Thyroid gland (tissue), 4 donors: ENCODE results near the gene FCHSD2. TPM values are rescaled to one million over a fixed set of nuclear protein-coding genes. Genes with fewer than 3 reads are reported as not detected.

Experiments
- DNase-seq, 2 donors: peaks; one replicate each; pipeline ENCODE4 v3.0.0-alpha.2; 2019
- H3K27ac ChIP-seq, 3 donors: fragments of 200-600 bp; sonication (generic); 1 replicate in 2 of 3; 2 replicates in 1 of 3; pipeline ENCODE4 v1.5.1; 2016 to 2019; ENCODE audit warnings: mild to moderate bottlenecking in 1 of 3, moderate library complexity in 1 of 3
- H3K27me3 ChIP-seq: fragments of 200-600 bp; sonication (generic); one replicate; pipeline ENCODE4 v1.5.1; 2019
- H3K36me3 ChIP-seq, 2 donors: fragments of 200-600 bp; sonication (generic); one replicate each; pipeline ENCODE4 v1.5.1; 2016 to 2019
- H3K4me1 ChIP-seq, 2 donors: fragments of 200-600 bp; sonication (generic); one replicate each; pipeline ENCODE4 v1.5.1; 2017 to 2019
- H3K4me3 ChIP-seq, 3 donors: fragments of 200-600 bp; sonication (generic); replicated peaks in 1 of 3; 1 replicate in 2 of 3; 2 replicates in 1 of 3; pipeline ENCODE4 v1.5.1; 2016; ENCODE audit warnings: mild to moderate bottlenecking in 1 of 3
- H3K9me3 ChIP-seq: fragments of 200-600 bp; sonication (generic); one replicate; pipeline ENCODE4 v1.5.1; 2017
- POLR2A ChIP-seq, 2 donors: fragments of 450-650 bp; IDR thresholded peaks; one replicate each; pipeline ENCODE4 v1.6.1; 2017; ENCODE audit warnings: antibody characterized with exemption in 2 of 2, mild to moderate bottlenecking in 2 of 2, moderate library complexity in 1 of 2
- WGBS, 2 donors: methylation state at CpG; one replicate each; pipeline ENCODE4 v1.1.5; 2017; 5-methylcytosine and 5-hydroxymethylcytosine counted together
- intact Hi-C: fragments of 100-400 bp; cut with DNase I; formaldehyde crosslinking; loops from one replicate; pipeline ENCODE4 v1.15.1; 2023
- total RNA-seq, 4 donors: library from RNA; depleted of rRNA; stranded (reverse); fragments of >200 nt; gene quantifications; one replicate each; pipeline ENCODE4 v1.2.3, GENCODE V29; 2016
- TF ChIP-seq, protein P1 (sequence below), 6 experiments: fragments of 200-600 bp in 3 of 6; fragments of 450-650 bp in 3 of 6; sonication (generic) in 3 of 6; IDR thresholded peaks; one replicate each; pipeline ENCODE4 v1.5.1; 2016 to 2019; ENCODE audit warnings: antibody characterized with exemption in 6 of 6, mild to moderate bottlenecking in 2 of 6, inconsistent platforms in 1 of 6, moderate library complexity in 1 of 6

FCHSD2 gene
- total RNA-seq, 4 donors from 2014 or later = 13.5 to 21.7 (median 16.9) TPM

DNA sequence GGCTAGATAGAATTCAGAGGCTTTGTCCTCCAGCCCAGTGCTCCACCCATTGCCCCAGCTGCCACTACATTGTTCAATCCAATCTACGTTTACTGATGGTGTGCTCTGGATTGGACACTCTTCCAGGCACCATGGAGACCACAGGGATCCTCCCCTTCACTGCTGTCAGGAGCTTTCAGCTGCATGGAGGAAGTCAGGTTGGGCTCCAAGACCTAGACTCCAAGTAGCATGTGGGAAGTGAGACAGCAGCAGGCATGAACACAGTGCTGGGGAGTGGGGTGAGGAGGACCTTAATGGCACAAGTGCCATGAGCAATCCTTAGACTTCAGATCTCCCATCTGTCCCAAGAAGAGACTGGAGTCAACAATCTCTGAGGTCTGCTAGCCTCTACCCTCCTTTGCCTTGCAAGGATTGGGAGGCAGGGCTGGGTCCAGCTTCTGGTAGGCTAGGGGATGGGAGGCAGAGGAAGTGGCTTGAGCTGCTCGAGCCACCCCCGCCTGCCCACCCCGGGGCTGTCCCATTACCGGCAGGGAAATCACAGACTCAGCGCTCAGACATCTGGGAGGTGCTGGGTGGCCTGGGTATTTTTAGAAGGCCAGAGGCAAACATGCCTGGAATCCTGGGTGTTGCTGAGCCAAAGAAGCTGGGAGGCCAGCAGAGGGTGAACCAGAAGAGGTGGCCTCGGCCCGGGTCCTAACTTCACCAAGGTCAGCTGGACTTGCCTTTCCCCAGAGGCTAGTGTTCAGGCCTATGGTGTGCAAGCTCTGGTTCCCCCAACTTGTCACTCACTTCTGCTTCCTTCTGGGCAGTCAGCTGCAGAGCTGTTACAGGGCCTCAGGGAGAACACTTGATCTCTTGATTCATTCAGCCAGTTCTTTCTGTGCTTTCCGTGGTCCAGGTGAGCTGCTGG is 15.2 kb upstream of the FCHSD2 start:
- no peak overlapping the region for H3K4me3 ChIP-seq
- DNase-seq = no peak
- WGBS, 2 donors = 41 to 49% methylated on average over 9 of the region's 9 CpGs
- no peaks in the 10 kb centered on the region for H3K27me3 ChIP-seq
- no peaks in the 10 kb centered on the region for H3K9me3 ChIP-seq
- no peaks in the 10 kb centered on the region for H3K36me3 ChIP-seq
- intact Hi-C loops = no loop called here
- peaks cover 3 to 15% of the 10 kb centered on the region in 2 donors for H3K4me1 ChIP-seq
- no peak overlapping the region for H3K27ac ChIP-seq
- no peak for TF ChIP-seq POLR2A (IDR thresholded peaks at IDR 0.05)
- TF ChIP-seq, protein P1, sequence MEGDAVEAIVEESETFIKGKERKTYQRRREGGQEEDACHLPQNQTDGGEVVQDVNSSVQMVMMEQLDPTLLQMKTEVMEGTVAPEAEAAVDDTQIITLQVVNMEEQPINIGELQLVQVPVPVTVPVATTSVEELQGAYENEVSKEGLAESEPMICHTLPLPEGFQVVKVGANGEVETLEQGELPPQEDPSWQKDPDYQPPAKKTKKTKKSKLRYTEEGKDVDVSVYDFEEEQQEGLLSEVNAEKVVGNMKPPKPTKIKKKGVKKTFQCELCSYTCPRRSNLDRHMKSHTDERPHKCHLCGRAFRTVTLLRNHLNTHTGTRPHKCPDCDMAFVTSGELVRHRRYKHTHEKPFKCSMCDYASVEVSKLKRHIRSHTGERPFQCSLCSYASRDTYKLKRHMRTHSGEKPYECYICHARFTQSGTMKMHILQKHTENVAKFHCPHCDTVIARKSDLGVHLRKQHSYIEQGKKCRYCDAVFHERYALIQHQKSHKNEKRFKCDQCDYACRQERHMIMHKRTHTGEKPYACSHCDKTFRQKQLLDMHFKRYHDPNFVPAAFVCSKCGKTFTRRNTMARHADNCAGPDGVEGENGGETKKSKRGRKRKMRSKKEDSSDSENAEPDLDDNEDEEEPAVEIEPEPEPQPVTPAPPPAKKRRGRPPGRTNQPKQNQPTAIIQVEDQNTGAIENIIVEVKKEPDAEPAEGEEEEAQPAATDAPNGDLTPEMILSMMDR (IDR thresholded peaks at IDR 0.05) = no peak

DNA sequence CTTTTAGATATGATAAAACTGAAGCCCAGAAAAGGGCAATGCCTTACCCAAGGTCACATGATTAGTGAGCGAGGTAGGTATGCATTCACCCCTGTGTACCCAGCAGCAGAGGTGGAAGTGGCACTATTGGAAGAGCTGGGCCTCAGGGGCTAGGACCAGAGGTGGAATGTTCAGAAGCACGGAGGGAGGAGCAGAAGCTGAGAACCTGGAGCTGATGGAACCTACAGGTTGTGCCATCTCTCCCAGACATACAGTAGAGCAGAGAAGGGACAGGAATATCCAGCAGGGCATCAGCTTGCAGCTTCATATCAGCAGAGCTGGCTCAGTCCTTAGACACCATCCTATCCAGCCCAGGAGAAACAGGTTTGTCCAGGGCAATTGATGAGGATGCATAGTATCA is 14.6 kb upstream of the FCHSD2 start:
- H3K27ac ChIP-seq = no peak overlapping the region
- H3K4me1 ChIP-seq = peaks cover 10 to 22% of the 10 kb centered on the region in 2 donors
- H3K36me3 ChIP-seq = no peaks in the 10 kb centered on the region
- WGBS, 2 donors = 92 to 98% methylated on average over 2 of the region's 2 CpGs
- H3K27me3 ChIP-seq = no peaks in the 10 kb centered on the region
- no peak overlapping the region for H3K4me3 ChIP-seq
- no peaks in the 10 kb centered on the region for H3K9me3 ChIP-seq
- intact Hi-C loops = no loop called here
- TF ChIP-seq POLR2A (IDR thresholded peaks at IDR 0.05) = no peak
- TF ChIP-seq, protein P1 (IDR thresholded peaks at IDR 0.05) = no peak
- no peak for DNase-seq

DNA sequence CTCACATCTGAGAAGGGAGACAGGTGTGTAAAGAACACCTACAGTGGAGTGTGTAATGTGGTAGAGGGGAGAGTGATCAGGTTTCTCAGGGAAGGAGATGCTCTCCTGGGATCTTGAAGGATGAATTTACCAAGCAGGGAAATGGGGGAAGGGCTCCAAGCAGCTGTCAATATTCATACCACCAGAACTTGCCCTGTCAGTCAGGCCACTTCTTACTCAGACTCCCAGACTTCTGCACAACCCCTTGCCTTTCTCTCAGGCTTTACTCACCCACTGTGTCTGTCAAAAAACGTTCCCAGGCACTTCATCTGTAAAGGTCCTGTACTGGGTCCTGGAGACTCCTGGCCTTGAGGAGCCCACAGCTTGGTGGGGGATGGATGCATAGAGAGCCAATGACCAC is 14.0 kb upstream of the FCHSD2 start:
- DNase-seq = no peak
- H3K9me3 ChIP-seq = no peaks in the 10 kb centered on the region

DNA sequence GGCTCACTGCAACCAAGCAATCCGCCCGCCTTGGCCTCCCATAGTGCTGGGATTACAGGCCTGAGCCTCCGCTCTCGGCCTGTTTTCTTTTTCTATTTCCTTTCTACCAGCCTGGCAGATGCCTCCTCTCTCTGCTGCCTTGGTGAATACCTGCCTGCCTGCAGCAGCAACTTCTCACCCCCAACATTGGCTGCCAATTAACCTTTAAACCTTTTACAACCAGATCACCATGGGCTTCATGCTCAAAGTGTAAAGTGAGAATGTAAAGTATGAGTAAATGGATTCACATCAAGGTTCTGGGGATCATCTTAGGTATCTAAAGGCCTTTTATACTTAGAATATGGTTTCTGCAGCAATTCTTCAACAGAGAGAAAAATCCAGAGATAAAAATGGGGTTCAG is 13.0 kb upstream of the FCHSD2 start:
- Histone ChIP-seq H3K4me3 (no peak overlapping the region), H3K36me3 (no peaks in the 10 kb centered on the region), H3K9me3 (no peaks in the 10 kb centered on the region), H3K4me1 (peaks cover 10 to 24% of the 10 kb centered on the region in 2 donors), H3K27ac (no peak overlapping the region), H3K27me3 (no peaks in the 10 kb centered on the region)
- DNase-seq = no peak
- WGBS, 2 donors = 98% methylated on average over 4 of the region's 4 CpGs
- TF ChIP-seq, protein P1 (IDR thresholded peaks at IDR 0.05) = no peak
- no peak for TF ChIP-seq POLR2A (IDR thresholded peaks at IDR 0.05)
- intact Hi-C loops = no loop called here

More for the DNA sequence above, 14.0 kb upstream of the FCHSD2 start:
- H3K4me1 ChIP-seq = peaks cover 10 to 24% of the 10 kb centered on the region in 2 donors
- no peaks in the 10 kb centered on the region for H3K27me3 ChIP-seq
- 56 to 77% methylated on average over 1 of the region's 1 CpG for WGBS, 2 donors
- intact Hi-C loops = no loop called here
- H3K36me3 ChIP-seq = no peaks in the 10 kb centered on the region
- H3K27ac ChIP-seq = no peak overlapping the region
- TF ChIP-seq, protein P1 (IDR thresholded peaks at IDR 0.05) = no peak
- TF ChIP-seq POLR2A (IDR thresholded peaks at IDR 0.05) = no peak
- H3K4me3 ChIP-seq = no peak overlapping the region

DNA sequence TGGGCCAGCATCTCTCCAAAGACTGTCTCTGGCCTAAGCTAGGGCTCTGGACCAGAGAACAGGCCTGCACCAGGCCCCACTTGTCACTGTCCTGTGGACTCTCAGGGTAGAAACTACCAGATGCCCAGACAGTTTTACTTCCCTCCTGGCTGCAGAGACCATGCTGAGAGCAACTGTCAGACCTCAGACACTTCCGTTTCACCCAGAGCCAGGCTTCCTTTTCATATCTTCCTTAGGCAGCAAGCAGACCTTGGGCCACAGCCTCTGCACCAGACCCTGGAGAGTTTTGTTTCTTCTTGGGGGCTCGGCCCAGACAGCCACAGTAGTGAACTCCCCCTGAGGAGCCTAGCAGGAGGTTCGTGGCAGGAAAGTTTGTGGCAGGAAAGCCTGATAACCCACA is 12.1 kb upstream of the FCHSD2 start:
- H3K4me1 ChIP-seq = peaks cover 10 to 24% of the 10 kb centered on the region in 2 donors
- H3K27me3 ChIP-seq = no peaks in the 10 kb centered on the region
- DNase-seq = no peak
- no peak overlapping the region for H3K4me3 ChIP-seq
- H3K36me3 ChIP-seq = no peaks in the 10 kb centered on the region
- 71 to 87% methylated on average over 3 of the region's 3 CpGs for WGBS, 2 donors
- TF ChIP-seq, protein P1 (IDR thresholded peaks at IDR 0.05) = no peak
- TF ChIP-seq POLR2A (IDR thresholded peaks at IDR 0.05) = no peak
- intact Hi-C loops = no loop called here
- H3K27ac ChIP-seq = no peak overlapping the region
- H3K9me3 ChIP-seq = no peaks in the 10 kb centered on the region
